RWPE2 (cell line): ENCODE measurements around the gene WWC2.

Experiments
- ATAC-seq: fragments of 200-7000 bp; cut with Tn5 transposase; 3 replicates; pipeline ENCODE4 v1.9.1; 2021; ENCODE audit warnings: low read depth
- DNase-seq: peaks from one replicate; pipeline ENCODE4 v3.0.0-alpha.2; 2020; ENCODE audit warnings: low spot score
- H3K27ac ChIP-seq: fragments of 450-650 bp; 2 replicates; pipeline ENCODE4 v1.5.1; 2017; ENCODE audit warnings: mild to moderate bottlenecking; ENCODE audit not compliant: poor library complexity, severe bottlenecking
- H3K27me3 ChIP-seq: fragments of 250-450 bp; sonication (Bioruptor Pico); 2 replicates; pipeline ENCODE4 v1.5.1; 2021; ENCODE audit warnings: mild to moderate bottlenecking, moderate library complexity; ENCODE audit not compliant: insufficient read depth, poor library complexity, severe bottlenecking
- H3K36me3 ChIP-seq: fragments of 250-450 bp; sonication (Bioruptor Pico); 2 replicates; pipeline ENCODE4 v1.5.1; 2020; ENCODE audit warnings: low read depth, mild to moderate bottlenecking, moderate library complexity
- H3K4me1 ChIP-seq: fragments of 250-450 bp; sonication (Bioruptor Pico); 2 replicates; pipeline ENCODE4 v1.5.1; 2021; ENCODE audit warnings: mild to moderate bottlenecking, moderate library complexity; ENCODE audit not compliant: insufficient read depth, poor library complexity, severe bottlenecking
- H3K4me3 ChIP-seq: fragments of 250-450 bp; sonication (Bioruptor Pico); 2 replicates; pipeline ENCODE4 v1.5.1; 2021; ENCODE audit warnings: mild to moderate bottlenecking, moderate library complexity; ENCODE audit not compliant: severe bottlenecking
- H3K9me3 ChIP-seq: fragments of 250-450 bp; sonication (Bioruptor Pico); 2 replicates; pipeline ENCODE4 v1.5.1; 2021; ENCODE audit warnings: mild to moderate bottlenecking, moderate library complexity; ENCODE audit not compliant: severe bottlenecking
- TF ChIP-seq, protein P1 (sequence below): fragments of 450-650 bp; IDR thresholded peaks from one replicate; pipeline ENCODE4 v1.5.1; 2017; ENCODE audit warnings: mild to moderate bottlenecking, moderate library complexity; ENCODE audit not compliant: poor library complexity, severe bottlenecking

The WWC2 gene

DNA sequence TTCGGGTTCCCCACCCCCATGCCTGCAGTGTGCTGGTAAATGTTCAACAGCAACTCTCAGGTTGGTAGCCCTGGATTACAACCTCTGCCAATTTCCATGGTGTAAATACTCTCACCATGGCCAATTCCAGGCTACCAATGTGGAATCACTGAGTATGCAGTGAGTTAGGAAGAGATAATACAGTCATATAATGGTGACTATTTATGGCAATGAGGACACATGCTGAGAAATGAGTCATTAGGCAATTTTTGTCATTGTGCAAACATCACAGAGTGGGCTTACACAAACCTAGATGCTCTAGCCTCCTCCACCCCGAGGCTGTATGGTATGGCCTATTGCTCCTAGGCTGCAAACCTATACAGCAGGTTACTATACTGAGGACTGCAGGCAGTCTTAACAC, 227.8 kb downstream of the WWC2 start:
- peaks cover 2% of the 10 kb centered on the region for H3K9me3 ChIP-seq
- TF ChIP-seq, protein P1, sequence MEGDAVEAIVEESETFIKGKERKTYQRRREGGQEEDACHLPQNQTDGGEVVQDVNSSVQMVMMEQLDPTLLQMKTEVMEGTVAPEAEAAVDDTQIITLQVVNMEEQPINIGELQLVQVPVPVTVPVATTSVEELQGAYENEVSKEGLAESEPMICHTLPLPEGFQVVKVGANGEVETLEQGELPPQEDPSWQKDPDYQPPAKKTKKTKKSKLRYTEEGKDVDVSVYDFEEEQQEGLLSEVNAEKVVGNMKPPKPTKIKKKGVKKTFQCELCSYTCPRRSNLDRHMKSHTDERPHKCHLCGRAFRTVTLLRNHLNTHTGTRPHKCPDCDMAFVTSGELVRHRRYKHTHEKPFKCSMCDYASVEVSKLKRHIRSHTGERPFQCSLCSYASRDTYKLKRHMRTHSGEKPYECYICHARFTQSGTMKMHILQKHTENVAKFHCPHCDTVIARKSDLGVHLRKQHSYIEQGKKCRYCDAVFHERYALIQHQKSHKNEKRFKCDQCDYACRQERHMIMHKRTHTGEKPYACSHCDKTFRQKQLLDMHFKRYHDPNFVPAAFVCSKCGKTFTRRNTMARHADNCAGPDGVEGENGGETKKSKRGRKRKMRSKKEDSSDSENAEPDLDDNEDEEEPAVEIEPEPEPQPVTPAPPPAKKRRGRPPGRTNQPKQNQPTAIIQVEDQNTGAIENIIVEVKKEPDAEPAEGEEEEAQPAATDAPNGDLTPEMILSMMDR = no peak
- H3K36me3 ChIP-seq = no peaks in the 10 kb centered on the region
- DNase-seq (no peak), ATAC-seq (no peak)
- no peaks in the 10 kb centered on the region for H3K4me1 ChIP-seq
- H3K4me3 ChIP-seq = no peak overlapping the region
- H3K27ac ChIP-seq = no peak overlapping the region
- H3K27me3 ChIP-seq = no peaks in the 10 kb centered on the region

- Histone ChIP-seq H3K27me3 (no peaks in the 10 kb centered on the region), H3K27ac (no peak overlapping the region), H3K9me3 (peaks cover 2% of the 10 kb centered on the region), H3K36me3 (no peaks in the 10 kb centered on the region), H3K4me3 (no peak overlapping the region), H3K4me1 (no peaks in the 10 kb centered on the region)
- TF ChIP-seq, protein P1 = no peak
- DNase-seq = no peak
- ATAC-seq = no peak
Measured at GRCh38 chr4:183327827-183328226, 228.8 kb downstream of the WWC2 start.

DNA sequence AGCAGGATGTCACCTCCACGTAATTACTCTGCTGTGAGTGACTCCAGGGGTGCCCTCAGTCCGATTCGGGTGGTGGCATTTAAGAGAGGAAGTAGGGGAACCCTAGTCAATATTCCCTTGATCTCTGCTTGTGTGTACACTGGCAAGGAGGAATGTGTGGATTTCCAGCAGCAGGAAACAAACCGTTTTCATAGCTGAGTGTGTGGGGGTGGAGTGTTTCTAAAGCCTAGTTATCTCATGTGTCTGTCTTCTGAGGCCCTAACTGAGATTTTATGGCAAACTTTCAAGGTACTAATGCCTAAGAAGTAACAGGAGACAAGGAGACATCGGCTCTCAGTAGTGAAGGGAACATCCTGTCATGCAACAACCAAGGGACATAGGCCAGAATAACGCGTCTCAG, 229.8 kb downstream of the WWC2 start:
- no peak for ATAC-seq
- Histone ChIP-seq H3K4me1 (peaks cover 3% of the 10 kb centered on the region), H3K27me3 (no peaks in the 10 kb centered on the region), H3K36me3 (no peaks in the 10 kb centered on the region), H3K9me3 (peaks cover 2% of the 10 kb centered on the region), H3K4me3 (no peak overlapping the region), H3K27ac (no peak overlapping the region)
- TF ChIP-seq, protein P1 = no peak
- DNase-seq = no peak

- DNase-seq = no peak
- no peak for ATAC-seq
- Histone ChIP-seq H3K27me3 (no peaks in the 10 kb centered on the region), H3K9me3 (peaks cover 2% of the 10 kb centered on the region), H3K36me3 (no peaks in the 10 kb centered on the region), H3K27ac (no peak overlapping the region), H3K4me1 (peaks cover 7% of the 10 kb centered on the region), H3K4me3 (no peak overlapping the region)
- TF ChIP-seq, protein P1 = no peak
Measured at GRCh38 chr4:183329244-183329643, 230.2 kb downstream of the WWC2 start.

DNA sequence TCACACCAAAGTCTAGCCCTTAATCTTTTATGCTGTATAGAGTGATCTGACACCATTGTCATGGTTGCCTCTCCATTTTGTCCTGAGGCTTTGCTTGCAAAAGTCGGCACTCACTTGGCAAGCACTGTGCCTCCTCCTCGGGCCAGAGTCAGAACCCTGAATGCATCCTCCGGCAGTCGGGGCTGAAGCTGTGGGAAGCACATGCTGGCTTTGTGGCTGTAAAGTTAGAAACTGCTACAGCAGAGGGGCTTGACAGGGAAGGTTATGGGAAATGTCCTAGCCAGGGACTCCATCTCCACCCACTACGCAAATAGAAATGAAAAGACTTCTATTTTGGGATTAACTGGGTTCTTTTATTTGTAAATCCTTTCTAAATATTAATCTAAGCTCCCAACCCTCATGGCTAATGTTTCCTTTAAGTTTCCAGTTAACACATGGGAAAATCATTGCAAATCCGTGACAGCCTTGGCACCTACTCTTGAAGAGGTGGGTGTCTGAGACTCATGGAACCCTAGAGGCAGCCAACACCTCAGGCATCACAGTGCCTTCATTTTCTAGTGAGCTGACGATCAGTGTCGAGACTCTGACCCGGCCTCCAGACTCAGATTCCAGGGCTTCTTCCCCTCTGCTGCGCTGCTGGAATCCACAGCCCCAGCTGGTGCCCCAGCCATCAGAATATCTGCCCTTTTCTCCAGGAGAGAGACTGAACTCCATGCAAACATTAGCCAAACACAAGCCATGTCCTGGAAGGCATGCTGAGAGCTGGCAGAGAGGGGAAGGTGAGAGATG, 231.1 kb downstream of the WWC2 start:
- no peak overlapping the region for H3K4me3 ChIP-seq
- no peak for DNase-seq
- peaks cover 16% of the 10 kb centered on the region for H3K4me1 ChIP-seq
- ATAC-seq = no peak
- peaks cover 2% of the 10 kb centered on the region for H3K9me3 ChIP-seq
- TF ChIP-seq, protein P1 = no peak
- H3K27ac ChIP-seq = no peak overlapping the region
- H3K36me3 ChIP-seq = no peaks in the 10 kb centered on the region
- no peaks in the 10 kb centered on the region for H3K27me3 ChIP-seq
